GM18909 (cell line): ENCODE results near the gene EPRS1.
"Not testable (repeated sequence)": the region's sequence is repeated elsewhere in the genome, so short reads cannot be mapped to it uniquely, and the experiment has no call there.

Source experiments
- ATAC-seq: cut with Tn5 transposase; IDR thresholded peaks from one replicate; pipeline ENCODE4 v1.9.1; 2021; ENCODE audit warnings: mild to moderate bottlenecking; ENCODE audit not compliant: unreplicated experiment, poor library complexity

EPRS1 gene

GRCh38 chr1:220040028-220040596 lies 6.2 kb downstream of the EPRS1 start:
- no peak for ATAC-seq

- no peak for ATAC-seq
Observed at GRCh38 chr1:220038640-220039039, 7.7 kb downstream of the EPRS1 start.

DNA sequence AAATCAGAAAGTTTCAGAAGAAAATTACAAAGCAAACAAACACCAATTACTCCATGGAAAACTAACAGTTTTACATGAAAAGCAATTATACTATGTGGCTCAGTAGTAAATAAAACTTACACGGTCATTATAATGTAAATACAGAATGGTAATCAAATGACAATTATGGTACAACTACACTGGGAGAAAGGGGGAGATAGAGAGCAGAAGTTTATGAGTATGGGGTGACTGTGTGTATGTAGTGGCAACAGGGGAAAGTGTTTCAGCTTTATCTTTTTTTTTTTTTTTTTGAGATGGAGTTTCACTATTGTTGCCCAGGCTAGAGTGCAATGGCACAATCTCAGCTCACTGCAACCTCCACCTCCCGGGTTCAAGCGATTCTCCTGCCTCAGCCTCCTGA lies 8.5 kb downstream of the EPRS1 start:
- ATAC-seq: not testable (repeated sequence)

- no peak for ATAC-seq
Observed at GRCh38 chr1:220032911-220033310, 13.4 kb downstream of the EPRS1 start.

GRCh38 chr1:220031287-220031686 lies 15.0 kb downstream of the EPRS1 start:
- ATAC-seq: no peak

DNA sequence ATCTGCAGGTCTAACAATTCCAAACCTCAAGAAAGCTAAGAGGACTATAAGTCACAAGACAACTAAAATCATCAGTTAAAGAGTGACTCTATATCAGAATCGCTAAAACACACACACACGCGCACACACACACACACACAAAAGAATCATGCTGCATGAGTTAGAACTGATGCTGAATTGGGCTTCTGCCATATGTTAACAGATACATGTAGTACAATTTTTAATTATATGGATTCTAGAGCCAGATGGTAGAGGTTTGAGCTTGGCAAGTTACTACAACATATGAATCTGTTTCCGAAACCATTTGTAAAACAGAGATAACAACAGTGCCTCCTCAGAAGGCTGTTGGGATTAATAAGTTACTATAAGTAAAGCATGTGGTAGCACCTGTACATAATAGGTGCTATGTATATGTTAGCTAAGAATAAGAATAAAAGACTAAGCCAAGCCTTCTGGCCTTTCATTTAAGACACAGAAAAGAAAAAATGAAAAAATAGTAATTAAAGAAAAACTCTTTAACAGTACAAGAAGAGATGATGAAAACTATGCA lies 17.9 kb downstream of the EPRS1 start:
- peak; percentile 84 for ATAC-seq

GRCh38 chr1:220019071-220019470 lies 27.2 kb downstream of the EPRS1 start:
- ATAC-seq: no peak

DNA sequence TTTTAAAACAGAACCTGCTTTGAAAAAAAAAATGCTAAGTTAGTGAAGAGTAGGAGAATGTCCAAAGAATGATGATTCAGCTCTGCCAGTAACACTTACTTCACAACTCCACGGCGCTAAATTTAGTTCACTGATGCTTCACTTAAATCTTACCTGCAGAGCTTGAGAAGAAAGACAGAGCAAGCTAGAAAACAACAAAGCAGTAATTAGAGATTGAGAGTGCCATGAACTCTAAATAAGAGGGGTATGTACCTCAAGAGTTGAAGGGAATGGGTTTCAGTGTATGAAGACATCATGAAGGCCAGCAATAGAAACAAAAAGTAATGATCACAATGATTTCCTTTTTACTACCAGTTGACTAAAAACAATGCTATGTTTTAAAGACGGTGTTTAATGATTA lies 32.8 kb downstream of the EPRS1 start:
- ATAC-seq: peak; percentile 81

DNA sequence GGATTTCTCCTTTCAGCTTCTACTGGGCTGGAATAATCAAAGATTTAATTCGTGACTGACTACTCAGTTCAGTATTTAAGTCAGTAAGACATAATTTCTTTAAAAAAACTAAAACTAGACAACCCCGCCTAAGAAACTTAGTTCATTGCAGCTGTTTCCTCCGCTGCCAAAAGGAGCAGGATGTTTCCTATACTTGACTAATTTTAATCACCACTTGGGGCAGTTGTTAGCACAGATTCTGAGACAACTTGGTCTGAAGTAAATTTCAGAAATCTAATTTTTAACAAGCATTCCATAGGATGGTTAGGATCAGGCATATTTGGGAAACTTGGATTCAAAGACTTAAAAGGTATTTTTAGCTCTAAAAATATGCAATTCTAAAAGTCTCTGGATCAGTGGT lies 34.0 kb downstream of the EPRS1 start:
- ATAC-seq: no peak

- no peak for ATAC-seq
Observed at GRCh38 chr1:220011620-220012019, 34.7 kb downstream of the EPRS1 start.

DNA sequence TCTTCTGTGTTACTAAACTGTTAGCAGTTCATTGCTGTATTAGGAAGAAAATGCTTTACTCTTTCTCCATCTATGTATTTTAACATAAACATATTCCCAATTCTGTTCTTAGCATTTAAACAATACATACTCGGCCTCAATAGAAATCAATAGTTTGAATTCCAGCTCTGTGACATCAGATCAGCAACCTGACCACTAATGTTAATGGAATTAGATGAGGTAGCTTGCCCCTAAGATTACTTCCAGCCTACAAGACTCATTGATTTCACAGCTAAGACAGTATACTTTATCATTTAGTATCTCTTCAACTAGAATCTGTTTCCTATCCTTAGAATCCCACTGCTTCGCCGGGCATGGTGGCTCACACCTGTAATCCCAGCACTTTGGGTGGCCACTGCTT lies 38.9 kb downstream of the EPRS1 start:
- no peak for ATAC-seq

DNA sequence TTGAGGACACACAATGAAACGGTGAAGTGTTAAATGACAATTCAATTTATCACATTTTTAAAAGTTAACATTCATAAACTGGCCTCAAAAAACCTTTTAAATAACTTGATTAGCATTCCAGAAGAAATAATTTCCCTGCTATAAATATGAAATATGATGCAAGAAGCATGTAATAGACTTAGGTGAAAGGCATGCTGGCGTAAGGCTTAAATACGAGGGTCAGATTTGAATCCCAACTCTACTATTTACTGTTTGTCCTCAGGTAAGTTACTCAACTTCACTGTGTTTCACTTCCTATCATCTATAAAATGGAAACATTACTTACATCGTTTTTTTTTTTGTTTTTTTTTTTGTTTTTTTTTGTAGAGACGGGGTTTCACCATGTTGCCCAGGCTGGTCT lies 40.8 kb downstream of the EPRS1 start:
- ATAC-seq: no peak

- ATAC-seq: no peak
Observed at GRCh38 chr1:220003610-220004299, 42.5 kb downstream of the EPRS1 start.

DNA sequence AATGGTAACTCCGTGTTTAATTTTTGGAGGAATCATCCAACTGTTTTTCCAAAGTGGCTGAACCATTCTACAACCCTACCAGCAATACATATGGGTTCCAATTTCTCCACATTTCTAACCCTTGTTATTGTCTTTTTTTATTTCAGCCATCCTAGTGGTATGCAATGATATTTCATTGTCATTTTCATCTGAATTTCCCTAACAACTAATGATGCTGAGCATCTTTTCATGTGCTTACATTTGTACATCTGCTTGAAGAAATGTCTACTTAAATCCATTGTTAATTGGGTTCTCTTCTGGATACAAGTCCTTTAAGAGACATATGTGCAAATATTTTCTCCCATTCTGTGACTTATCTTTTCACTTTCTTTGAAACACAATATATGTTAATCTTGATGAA lies 43.3 kb downstream of the EPRS1 start:
- no peak for ATAC-seq

DNA sequence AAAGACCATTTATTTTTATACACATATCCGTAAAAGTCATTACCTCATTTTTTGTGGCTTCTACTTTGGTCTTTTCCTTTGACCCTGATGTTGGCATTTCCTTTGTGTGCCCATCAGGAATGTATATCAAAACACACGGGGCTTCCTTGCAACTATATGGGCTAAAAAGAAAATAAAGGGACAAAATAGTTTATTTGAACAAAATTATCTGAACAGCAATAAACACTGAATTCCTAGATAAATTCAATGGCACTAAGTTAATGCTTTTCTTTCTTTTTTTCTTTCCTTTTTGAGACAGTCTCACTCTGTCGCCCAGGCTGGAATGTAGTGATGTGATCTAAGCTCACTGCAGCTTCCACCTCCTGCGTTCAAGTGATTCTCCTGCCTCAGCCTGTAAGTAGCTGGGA lies 45.2 kb downstream of the EPRS1 start:
- ATAC-seq: no peak

- no peak for ATAC-seq
Observed at GRCh38 chr1:219999821-220000220, 46.5 kb downstream of the EPRS1 start.
